Activated CD4-positive, alpha-beta T cell treated with anti-CD3 and anti-CD28 coated beads for 24 hours (primary cell): ENCODE results near the gene MRPS18A.
"Not testable (repeated sequence)": the region's sequence is repeated elsewhere in the genome, so short reads cannot be mapped to it uniquely, and the experiment has no call there.

ENCODE experiments used
- DNase-seq, 2 donors: peaks; one replicate each; pipeline ENCODE4 v3.0.0-alpha.2; 2020; ENCODE audit warnings: low read depth in 2 of 2

MRPS18A gene

DNA sequence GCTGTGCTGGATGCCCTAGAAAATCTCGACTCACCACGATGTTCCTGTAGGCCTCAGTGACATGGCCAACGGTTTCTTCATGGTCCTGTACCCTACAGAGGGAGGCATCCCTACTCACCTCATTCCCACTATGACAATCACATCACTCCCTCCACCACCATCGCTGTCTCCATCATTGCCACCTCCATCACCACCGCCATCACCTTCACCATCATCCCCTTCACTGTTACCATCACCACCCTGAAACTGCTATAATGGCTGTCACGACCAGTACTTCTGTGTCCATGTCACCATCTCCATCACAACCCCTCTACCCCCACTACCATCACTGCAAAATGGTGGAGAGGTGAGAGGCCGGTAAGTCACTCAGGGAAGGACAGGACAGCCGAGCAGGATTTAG lies 29.8 kb upstream of the MRPS18A start:
- DNase-seq, result no peak

DNA sequence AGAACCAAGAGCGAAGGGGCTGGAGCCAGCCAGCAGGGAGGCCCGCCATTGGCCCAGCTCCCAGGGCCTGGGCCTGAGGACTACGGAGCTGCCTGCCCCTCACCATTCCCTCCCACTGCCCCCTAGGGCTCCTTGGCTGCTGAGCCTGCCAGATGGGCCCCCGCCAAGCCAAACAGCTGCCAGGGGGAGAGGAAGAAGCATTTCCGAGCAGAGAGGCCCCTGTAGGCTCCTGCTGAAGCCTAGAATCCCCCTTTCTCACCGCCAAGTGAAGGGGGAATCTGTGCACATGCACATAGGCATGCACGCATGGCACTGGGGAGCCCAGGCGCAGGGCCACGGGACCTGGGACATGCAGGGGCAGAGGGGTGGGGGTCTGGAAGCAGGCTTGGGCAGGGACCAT lies 28.5 kb upstream of the MRPS18A start:
- no peak for DNase-seq

DNA sequence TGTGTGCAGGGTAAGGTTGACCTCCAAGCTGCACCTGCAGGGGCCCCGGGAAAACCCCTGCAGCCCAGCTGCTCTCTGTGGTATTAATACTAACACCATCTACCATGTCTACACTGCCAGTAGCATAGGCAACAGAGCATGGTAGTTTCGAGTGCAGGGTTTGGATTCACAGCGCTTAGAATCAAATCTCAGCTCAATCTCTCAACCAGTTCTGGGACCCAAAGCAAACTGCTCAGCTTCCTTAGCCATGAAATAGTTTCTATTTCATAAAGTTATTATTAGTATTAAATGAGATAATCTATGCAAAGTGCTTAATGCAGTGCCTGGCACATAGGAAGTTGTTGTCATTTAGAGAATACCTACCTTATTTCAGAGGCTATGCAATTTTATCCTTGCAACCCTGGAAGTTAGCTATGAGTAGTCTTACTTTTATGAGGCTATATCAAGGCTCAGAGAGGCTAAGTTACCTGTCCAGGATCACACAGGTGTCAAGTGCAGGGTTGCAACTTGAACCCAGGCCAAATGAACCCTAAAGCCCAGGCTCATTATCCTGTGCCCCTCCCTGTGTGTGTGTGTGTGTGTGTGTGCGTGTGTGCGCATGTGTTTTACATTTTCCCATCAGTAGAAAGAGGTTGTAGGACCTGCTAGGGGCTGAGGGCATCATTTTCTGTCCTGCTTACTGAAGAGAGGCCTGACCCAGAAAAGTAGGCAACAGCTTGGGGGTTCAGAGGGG lies 27.6 kb upstream of the MRPS18A start:
- DNase-seq, result no peak

DNA sequence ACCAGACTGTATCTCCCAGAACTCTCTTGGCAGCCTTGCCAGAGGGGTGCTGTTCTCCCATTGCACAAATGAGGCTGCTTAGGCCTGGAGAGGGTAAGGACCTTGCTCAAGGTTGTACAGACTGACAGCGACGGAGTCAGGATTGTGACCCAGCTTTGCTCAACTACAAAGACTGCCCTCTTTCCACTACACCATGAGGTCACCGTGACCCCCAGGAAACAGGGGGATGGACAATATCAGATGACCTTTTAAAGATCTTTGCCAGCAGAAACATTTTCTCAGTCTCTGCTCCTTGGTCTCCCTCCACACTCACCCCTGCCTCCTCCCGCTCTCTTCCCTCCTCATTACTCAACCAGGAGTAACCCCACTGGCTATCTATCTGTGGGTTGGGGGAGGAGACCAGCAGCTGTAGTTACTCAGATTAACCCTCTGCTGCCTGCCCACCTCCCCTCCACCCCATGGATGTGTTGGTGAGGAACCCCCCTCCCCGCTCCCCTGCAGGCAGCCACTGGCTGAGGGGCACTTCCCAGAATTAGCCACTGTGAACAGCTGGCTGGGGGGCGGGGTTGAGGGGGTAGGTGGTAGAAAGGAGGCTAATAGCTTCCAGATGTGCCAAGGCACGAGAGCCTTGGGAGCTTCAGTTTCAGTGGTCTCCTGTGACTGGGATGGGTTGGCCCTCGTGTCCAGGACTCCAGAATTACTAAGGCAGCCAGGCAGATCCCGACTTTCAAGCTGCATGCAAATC lies 26.9 kb upstream of the MRPS18A start:
- no peak for DNase-seq

DNA sequence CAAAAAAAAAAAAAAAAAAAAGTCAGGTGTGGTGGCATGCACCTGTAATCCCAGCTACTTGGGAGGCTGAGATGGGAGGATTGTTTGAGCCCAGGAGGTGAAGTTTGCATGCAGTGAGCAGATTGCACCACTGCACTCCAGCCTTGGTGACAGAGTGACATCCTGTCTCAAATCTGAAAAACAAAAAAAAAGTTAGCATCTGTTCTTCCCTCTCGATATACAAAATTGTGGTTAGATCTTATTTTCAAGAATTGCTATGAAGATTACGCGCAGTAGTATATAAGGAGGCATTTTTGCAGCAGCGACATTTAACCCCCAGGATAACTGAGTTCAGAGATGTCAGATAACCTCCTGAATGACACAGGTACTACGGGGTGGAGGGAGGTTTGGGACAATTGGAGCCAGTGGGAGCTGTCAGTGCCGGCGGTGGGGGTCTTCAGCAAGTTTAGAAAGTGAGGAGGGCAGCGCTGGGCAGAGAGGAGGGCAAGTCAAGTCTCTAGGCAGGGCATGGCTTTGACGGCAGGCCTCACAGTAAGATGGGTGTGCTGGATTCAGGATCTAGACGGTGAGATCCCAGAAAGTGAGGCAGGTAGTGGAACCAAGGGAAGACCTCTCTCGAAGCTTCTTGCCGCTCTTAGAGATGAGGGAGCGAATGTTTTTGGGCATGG lies 26.2 kb upstream of the MRPS18A start:
- no peak for DNase-seq

DNA sequence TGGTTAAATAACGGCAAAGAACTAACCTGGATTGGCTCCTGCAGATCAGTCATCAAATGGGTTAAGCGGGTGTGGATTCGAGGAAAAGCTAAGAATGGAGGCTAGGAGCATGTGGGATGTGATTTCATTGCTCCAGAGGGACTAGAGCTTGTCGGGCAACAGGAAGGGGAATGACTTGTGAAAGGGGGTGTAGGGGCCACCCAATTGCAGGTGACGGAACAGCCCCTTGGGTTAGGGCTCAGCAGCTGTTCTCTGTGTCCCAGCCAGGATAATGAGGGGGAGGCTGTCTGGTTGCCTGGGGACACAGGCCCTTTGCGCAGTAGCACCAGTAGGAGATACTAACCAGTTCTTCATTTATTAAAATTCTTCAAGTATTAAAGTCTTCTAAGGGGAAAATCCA lies 25.0 kb upstream of the MRPS18A start:
- DNase-seq, result no peak

DNA sequence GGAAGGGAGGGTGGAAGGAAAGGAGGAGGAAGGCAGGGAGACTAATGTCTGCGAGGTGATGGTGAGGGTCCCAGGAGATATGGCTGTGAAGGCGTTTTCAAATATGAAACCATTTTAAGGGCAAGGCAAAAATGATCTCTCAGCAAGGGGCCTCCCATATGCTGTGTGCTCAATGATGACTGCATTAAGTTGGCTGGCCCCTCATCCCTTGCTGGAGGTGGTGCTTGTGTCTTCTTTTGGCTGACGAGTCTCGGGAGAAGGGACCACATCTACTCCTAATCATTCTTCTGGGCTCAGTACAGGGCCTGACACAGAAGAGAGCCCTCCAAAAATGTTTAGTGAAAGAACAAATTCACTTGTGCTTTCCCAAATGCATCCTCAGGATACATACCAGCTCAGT lies 23.0 kb upstream of the MRPS18A start:
- no peak for DNase-seq

DNA sequence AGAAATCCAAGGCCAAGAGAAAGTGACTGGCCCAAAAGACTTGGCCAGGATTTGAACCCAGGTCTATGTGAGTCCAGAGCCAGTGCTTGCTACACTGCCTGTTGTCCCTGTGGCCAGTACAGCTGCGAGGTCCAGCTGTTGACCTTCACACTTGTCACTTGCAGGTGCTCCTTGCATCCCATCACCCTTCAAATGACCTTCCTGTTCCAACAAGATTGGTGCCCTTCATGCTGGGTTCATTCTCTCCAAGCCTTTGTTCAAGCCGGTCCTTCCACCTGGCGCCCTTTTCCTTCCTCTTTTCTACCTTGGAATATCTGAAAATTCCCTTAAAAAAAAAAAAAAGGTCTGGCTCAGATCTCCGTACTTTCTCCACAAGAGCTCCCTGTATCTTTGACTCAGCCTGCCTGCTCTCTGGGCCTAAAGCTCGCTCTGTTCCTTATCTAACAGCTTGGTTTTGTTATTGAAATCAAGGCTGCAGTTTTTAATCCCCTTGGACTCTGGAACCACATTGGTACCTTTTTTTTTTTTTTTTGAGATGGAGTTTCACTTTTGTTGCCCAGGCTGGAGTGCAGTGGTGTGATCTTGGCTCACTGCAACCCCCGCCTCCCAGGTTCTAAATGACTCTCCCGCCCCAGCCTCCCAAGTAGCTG lies 22.2 kb upstream of the MRPS18A start:
- DNase-seq, result no peak

DNA sequence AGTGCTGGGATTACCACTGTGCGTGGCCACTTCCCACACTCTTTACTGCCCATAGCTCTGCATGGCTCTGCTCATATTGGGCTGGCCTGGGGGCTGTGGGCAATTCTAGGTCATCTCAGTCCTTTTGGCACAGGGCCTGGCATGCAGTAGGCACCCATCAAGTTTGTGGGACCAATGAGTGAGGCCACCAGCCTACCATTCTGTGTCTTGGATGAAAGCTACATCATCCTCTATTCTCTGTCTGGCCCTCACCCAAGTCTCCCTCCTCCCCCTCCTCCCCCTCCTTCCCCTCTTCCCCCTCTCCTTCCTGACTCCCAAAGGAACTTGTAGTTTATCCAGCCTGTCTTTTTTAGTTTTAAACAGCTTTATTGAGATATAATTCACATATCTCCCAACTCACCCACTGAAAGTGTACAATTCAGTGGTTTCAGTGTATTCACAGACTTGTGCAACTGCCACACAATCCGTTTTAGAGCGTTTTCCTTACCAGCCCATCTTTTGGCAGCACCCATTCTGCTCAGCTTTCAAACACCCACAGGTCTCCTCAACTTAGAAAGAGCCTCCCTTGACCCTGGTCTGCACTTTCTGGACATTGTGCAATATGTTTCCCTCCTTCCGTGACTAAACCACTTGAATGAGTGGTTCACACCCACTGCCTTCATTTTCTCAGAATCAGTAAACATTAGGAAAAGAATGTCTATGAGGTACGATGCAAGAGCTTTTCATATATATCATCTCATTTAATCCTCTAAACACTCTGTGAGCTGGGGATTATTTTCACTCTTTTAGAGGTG lies 21.5 kb upstream of the MRPS18A start:
- DNase-seq, result no peak

DNA sequence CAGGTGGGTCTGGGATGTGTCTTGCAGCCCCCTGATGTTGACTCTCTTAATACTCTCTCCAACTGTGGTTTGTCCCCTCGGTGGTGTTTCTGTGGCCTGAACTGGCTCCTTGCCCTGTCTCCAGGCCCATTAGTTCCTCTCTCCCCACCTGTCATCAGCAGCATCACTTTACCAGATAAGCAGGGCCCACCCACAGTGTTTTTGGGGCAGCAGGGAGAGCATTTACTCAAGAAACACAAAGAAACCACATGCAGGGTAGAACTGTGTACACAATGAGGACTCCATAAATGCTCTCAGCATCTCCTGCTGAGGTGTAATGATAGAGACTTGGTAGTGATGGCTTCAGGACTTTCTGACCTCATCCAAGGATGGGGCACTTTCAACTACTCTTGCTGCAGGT lies 20.2 kb upstream of the MRPS18A start:
- DNase-seq, result no peak

DNA sequence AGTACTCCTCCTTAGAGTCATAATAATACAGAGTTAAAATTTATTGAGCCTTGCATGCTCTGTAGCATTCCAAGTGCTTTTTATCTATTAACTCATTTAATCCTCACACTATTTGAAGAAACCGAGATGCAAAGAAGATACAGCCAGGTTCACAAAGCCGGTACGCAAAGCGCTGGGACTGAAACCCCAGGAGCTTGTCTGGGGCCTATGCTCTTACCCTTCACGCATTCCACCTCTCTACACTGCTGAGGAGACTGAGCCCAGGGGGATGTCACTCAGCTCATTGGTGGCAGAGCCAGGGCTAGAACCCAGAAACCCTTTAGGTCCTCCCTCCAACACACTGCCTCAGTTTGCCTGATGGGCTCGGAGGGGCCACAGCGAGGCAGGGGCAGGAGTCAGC lies 19.7 kb upstream of the MRPS18A start:
- no peak for DNase-seq

DNA sequence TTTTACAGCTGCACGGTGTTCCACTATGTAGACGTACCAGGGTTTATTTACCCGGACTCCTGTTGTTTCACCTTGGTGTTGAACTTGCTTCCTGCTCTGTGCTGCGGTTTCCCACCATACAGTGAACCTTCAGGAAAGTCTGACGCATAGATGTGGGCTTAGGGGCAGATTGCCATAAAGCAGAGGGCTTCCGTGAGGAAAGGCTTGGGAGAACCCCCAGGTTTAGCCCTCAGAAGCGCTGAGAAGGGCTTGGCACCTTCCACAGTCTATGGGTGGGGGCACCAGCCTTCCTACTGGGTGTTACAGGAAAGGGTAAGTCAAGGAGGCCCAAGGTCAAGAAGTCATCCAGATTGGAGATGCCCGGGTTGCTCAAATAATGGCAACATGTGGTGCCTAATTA lies 19.2 kb upstream of the MRPS18A start:
- no peak for DNase-seq

DNA sequence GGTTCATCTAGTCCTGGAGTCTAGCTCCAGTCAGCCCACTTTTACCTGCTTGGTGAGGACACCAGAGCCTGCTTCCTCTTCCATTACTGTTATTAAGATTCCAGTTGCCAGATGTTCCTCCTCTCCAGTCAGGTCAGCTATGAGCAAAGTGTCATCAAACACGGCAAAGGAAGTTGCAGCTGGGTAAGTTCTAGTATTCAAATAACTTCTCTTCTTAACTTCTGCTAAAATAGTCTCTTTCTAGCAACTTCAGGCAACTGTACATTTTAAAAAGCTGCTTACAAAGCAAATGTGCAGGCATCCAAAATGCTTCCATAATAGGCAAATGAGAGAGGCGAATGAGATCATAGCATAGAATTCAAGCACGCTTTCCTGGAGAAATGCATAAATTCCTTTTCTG lies 18.4 kb upstream of the MRPS18A start:
- no peak for DNase-seq

DNA sequence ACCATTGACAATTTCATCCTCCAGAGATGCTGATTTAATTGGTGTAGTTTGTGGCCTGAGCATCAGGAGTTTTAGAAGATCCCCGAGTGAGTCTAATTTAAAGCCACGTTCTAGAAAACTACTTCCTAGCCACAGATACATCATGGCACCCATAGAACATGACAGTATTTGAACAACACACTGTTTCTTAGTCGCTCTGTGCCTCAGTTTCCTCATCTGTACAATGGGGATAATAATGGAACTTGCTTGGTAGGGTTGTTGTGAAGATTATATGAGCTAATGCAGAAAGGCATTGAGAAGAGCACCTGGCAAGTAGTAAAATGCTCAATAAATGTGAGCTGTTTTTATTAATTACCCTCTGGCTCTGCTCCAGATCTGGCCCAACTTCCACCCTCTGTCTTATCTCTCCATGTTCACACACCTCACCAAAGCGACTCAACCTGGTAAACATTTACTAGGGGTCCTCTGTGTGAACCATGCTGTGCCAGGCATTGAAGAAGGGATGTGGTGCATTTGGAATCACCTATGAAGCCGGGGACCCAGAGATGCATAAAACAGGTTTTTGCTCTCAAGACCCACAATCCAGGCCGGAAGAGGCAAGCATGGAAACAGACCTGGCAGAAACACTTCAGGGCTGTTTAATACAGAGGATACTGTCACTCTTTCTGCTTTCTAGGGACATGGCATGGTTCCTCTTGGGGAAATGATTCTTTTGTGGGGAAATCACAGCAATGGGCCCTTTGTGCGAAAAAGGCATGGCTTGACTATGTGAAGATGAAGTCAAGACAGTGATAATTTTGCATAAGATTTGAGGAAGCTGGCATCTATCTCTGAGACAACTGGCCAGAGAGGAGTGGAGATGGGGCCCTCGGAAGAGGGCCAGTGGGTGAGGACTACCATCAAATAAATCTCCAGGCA lies 16.2 kb upstream of the MRPS18A start:
- DNase-seq, result no peak

DNA sequence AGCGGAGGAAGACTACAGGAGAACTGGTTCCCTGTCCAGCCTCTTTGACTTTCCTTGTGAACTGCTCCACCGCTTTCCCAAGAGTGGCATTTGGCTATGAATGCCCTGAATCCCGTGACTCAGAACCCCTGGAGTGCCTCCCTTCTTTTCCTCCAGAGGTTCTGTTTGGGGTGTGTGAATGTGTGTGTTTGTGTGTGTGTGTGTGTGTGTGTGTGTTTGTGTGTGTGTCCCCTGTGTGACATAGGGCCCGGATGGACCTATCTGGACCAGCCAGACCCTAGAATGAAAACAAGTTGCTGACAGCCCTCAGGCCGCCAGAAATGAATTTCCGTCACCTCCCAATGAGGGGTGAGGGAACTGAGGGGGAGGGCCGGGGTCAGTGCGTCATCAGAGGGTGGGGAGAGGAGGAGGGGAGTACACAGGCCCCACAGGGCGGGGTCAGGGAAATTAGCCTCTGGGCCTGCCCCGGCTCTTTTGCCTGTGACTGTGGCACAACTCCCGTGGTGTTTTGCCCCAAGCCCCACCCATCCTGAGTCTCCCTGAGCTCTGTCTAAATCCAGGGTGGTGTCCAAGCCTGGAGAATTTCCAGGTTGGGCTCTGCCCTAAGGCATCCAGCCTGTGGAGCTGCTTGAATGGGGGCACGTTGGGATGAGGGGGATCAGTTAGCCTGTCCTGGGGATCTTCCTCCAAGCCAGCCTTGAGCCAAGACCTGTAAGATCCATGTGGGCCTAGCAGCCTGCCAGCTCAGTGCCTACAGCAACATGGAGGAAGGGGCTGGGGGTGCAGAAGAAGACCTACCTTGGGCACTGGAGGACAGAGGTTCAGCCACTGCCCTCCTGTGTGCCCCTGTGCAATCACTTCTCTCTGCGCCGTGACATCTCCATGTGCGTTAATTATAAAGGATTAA lies 15.2 kb upstream of the MRPS18A start:
- no peak for DNase-seq

DNA sequence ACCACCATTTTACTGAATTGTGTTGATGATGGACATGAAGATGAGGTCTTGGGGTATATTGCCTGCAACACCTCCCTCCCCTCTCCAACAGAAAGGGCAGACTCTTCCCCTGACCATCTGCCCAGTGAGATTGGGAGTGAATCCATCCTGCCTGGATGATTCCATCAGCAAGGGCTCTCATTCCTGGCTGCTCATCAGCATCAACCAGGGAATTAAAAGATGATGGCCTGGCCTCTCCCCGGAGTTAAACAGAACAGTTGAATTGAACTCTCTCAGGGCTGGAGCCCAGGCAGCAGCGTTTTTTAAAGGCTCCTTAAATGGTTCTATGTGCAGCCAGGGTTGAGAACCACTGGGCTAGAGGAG lies 14.6 kb upstream of the MRPS18A start:
- no peak for DNase-seq

DNA sequence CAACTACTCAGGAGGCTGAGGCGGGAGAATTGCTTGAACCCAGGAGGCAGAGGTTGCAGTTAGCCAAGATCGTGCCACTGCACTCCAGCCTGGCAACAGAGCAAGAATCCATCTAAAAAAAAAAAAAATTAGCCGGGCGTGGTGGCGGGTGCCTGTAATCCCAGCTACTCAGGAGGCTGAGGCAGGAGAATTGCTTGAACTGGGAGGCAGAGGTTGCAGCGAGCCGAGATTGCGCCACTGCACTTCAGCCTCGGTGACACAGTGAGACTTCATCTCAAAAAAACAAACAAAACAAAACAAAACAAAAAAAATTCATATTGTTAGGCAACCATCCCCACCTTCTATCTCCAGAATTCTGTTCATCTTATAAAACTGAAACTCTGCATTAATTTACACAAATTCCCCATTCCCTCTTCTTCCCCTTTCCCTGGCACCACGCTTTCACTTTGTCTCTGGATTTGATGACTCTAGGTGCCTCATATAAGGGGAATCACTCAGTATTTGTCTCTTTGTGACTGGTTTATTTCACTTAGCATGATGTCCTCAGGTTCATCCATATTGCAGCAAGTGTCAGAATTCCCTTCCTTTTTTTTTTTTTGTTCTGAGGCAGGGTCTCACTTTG lies 13.5 kb upstream of the MRPS18A start:
- DNase-seq, result not testable (repeated sequence)

DNA sequence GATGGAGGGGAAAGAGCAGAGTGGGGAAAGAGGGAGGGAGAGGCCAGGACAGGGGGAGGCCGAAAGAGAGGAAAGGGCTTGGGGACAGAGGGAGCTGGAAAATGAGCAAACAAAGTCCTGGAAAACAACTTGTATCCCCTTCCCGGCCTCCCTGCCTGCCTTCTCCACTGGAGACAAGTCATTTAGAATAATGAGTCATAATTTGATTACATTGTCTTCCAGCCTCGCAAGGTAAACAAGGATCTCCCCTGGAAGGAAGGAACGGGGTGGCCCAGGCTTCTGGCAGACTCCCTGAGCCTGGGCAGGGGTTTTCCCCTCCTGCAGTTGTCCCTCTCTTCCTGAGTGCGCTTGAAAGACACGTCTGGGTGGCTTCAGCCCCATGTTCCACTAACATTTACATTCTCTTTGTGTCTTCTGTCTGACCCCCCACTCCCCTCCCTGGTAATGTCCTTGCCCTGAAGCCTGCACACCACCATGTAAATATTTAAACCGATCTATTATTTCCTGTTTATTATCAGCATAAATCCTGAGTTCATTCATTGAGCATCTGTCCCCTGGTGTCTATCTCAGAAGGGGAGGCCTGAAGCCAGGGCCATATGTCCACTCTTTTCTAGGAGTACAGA lies 12.1 kb upstream of the MRPS18A start:
- no peak for DNase-seq
